ENCODE data around the gene GTF3C2.
A peak's percentile ranks its signal among the peaks of the same experiment; 100 is the strongest.
"Not testable (repeated sequence)": the region's sequence is repeated elsewhere in the genome, so short reads cannot be mapped to it uniquely, and the experiment has no call there.

GTF3C2 gene

DNA sequence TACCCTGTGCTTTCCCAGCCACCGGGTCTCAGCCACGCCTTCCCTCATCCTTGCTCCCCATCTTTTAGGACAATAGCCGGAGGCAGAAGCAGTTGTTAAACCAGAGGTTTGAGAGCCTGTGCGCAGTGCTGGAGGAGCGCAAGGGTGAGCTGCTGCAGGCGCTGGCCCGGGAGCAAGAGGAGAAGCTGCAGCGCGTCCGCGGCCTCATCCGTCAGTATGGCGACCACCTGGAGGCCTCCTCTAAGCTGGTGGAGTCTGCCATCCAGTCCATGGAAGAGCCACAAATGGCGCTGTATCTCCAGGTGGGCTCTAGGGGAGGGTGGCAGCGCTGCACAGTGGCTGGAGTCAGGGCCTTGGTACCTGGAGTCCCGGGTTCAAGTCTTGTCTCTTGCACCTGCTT lies 51.0 kb downstream of the GTF3C2 start:
- no peak overlapping the region for H3K4me3 Mint-ChIP-seq
- no peaks in the 10 kb centered on the region for H3K9me3 Mint-ChIP-seq
- peaks cover 49% of the 10 kb centered on the region for H3K27me3 Mint-ChIP-seq
- no peak for DNase-seq
- CTCF ChIA-PET, result interaction anchor here (0.6 to 1.3 kb wide), 2 partner anchors 26 to 62 kb away, joined by 3 to 4 read pairs; no protein-coding TSS in a partner anchor
- peak overlapping the region; percentile 1 for H3K27ac Mint-ChIP-seq
- peaks cover 8% of the 10 kb centered on the region for H3K36me3 Mint-ChIP-seq
- peaks cover 9% of the 10 kb centered on the region for H3K4me1 Mint-ChIP-seq

DNA sequence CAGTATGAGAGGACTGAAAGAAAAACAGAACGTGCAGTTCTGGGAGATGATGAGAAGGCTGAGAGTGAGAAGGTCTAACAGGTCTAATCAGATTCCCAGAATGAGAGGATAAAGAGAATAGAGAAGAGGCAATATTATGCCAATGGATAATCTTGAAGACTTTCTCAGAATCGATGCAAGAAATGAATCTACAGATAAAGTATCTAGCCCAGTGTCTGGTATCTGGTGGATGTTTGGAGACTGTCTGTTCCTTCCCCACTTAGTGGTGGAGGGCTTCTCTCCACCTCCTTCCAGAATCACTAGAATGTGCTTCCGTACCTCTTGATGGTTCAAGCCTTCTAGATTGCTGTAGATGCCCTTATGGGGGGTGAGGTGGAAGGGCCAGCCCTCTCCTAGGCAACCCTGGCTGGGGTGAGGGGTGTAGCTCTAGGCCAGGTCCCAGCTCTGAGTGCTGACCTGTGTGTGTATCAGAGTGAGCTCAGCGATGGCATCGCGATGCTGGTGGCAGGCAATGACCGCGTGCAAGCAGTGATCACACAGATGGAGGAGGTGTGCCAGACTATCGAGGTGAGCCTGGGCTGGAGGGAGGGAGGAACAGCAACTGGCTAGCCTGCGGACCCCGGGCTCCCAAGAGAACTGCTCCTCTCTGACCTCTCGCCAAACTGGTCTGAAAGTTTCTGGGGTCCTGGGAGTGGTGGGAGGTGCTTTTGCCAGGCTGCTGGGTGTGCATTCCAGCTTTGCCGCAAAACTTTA lies 51.9 kb downstream of the GTF3C2 start:
- DNase-seq, result no peak
- Mint-ChIP-seq H3K36me3 (peaks cover 6% of the 10 kb centered on the region), H3K4me1 (peaks cover 9% of the 10 kb centered on the region), H3K27me3 (peaks cover 49% of the 10 kb centered on the region), H3K4me3 (no peak overlapping the region), H3K27ac (no peak overlapping the region), H3K9me3 (no peaks in the 10 kb centered on the region)
- CTCF ChIA-PET, result interaction anchor here (0.6 to 2.0 kb wide), 3 partner anchors 25 to 204 kb away, joined by 3 to 14 read pairs (median 4); no protein-coding TSS in a partner anchor

DNA sequence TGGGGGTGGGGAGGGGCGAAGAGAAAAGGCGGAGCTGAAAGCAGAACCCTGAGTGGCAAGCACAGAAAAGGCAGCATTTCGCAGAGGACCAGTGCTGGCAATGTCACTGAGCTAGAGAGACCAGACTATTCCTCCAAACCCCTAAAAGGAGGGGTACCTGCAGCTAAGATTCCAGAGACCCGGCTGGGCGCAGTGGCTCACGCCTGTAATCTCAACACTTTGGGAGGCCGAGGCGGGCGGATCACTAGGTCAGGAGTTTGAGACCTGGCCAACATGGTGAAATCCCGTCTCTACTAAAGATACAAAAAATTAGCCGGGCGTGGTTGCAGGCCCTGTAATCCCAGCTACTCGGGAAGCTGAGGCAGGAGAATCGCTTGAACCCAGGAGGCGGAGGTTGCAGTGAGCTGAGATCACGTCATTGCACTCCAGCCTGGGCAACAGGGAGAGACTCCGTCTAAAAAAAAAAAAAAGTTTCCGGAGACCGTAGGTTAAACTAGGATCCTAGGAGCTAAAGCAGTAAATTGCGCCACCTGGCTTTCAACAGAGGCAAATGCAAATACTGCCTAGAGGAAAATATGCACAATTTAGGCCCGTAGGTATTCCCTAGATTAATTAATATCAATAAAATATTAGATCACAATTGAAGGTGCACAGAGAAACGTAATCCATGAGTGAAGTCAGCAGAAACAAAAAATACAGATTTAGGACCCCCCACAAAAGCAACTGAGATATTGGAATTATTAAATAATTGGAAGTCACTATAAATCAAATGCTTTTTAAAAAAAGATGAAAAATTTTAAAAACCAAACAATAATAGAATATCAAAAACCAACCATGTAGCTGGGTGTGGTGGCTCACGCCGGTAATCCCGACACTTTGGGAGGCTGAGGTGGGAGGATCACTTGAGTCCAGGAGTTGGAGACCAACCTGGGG lies 53.2 kb downstream of the GTF3C2 start:
- H3K36me3 Mint-ChIP-seq, result no peaks in the 10 kb centered on the region
- H3K27ac Mint-ChIP-seq, result no peak overlapping the region
- H3K4me1 Mint-ChIP-seq, result peaks cover 9% of the 10 kb centered on the region
- peak; percentile 60 for DNase-seq
- no peaks in the 10 kb centered on the region for H3K9me3 Mint-ChIP-seq
- peak overlapping the region; percentile 62 for H3K4me3 Mint-ChIP-seq
- H3K27me3 Mint-ChIP-seq, result peaks cover 55% of the 10 kb centered on the region
- CTCF ChIA-PET, result interaction anchor here (0.6 to 2.8 kb wide), 35 partner anchors 9 to 471 kb away, joined by 3 to 21 read pairs (median 5); partner anchors contain the start of genes ABHD1, MPV17 and TRIM54

DNA sequence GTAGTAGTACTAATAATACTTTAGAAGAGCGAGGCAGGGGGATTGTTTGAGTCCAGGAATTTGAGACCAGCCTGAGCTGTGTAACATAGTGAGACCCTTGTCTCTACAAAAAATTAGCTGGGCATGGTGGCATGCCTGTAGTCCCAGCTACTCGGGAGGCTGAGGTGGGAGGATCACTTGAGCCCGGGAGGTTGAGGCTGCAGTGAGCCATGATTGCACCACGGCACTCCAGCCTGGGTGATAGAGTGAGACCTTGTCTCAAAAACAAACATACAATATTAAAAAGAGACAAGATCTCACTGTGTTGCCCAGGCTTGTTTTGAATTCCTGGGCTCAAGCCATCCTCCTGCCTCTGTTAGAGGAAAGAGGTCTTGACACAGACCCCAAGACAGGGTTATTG lies 56.0 kb downstream of the GTF3C2 start:
- DNase-seq, H3K4me3 Mint-ChIP-seq, H3K36me3 Mint-ChIP-seq, H3K9me3 Mint-ChIP-seq, H3K4me1 Mint-ChIP-seq, H3K27ac Mint-ChIP-seq: not testable (repeated sequence)
- H3K27me3 Mint-ChIP-seq, result peaks cover 43% of the 10 kb centered on the region
- CTCF ChIA-PET, result interaction anchor here (1.2 to 1.7 kb wide), 3 partner anchors 11 to 49 kb away, joined by 3 to 5 read pairs (median 3); no protein-coding TSS in a partner anchor

DNA sequence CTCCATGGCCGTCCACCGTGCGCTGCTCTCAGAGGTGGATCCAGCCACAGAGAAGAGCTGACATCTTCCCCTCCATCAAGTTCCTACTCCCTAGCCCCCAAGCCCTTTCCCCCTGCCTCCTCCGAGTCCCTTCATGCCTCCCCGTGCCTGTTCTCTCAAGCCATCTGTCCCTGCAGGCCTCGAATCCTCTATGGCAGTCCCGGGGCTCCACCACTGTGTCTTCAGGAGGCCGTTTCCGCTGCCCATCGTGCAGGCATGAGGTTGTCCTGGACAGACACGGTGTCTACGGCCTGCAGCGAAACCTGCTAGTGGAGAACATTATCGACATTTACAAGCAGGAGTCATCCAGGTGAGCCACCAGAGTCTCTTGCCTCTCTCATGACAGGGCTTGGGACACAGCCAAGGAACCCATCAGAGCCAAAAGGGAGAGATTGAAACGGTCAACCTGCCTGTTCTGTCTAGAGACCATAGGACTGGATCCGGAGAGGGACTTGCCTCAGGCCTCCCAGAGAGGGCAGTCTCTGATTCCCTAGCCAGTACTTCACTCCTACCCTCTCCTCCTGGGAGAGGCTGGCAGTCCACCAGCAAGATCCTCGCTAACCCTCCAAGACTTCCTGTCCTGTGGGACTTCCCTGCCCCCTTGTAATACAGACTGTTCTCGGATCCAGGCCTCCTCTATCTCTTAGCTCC lies 58.0 kb downstream of the GTF3C2 start:
- H3K27me3 Mint-ChIP-seq, result peaks cover 33% of the 10 kb centered on the region
- no peak for DNase-seq
- H3K4me3 Mint-ChIP-seq, result no peak overlapping the region
- H3K36me3 Mint-ChIP-seq, result no peaks in the 10 kb centered on the region
- H3K27ac Mint-ChIP-seq, result no peak overlapping the region
- H3K4me1 Mint-ChIP-seq, result peaks cover 4% of the 10 kb centered on the region
- no peaks in the 10 kb centered on the region for H3K9me3 Mint-ChIP-seq
- CTCF ChIA-PET, result interaction anchor here (0.6 to 0.8 kb wide), 2 partner anchors 14 to 199 kb away, joined by 3 read pairs; no protein-coding TSS in a partner anchor

DNA sequence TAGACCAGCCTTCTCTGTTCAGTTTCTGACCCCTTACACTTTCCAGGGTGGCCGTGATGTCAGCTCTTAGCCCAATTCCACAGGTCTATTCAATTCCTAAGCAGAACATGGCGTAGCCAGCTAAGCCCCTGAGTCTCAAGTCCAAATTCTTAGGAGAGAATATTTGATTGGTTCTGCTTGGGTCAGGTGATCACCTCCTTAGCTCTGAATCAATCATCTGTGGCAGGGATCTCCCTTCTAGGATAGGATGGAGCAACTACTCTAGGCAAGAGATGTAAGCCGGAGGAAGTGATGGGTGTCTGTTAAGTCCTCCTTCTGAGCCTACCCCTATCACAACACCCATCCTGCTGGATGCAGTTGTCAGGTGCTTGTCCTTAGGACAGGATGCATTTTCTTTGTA lies 59.4 kb downstream of the GTF3C2 start:
- Mint-ChIP-seq H3K4me1 (no peaks in the 10 kb centered on the region), H3K36me3 (no peaks in the 10 kb centered on the region), H3K4me3 (no peak overlapping the region), H3K27ac (no peak overlapping the region), H3K9me3 (no peaks in the 10 kb centered on the region), H3K27me3 (peaks cover 39% of the 10 kb centered on the region)
- DNase-seq, result no peak
- CTCF ChIA-PET, result interaction anchor here (0.9 kb wide), 1 partner anchor 386 kb away, joined by 3 read pairs; no protein-coding TSS in a partner anchor

DNA sequence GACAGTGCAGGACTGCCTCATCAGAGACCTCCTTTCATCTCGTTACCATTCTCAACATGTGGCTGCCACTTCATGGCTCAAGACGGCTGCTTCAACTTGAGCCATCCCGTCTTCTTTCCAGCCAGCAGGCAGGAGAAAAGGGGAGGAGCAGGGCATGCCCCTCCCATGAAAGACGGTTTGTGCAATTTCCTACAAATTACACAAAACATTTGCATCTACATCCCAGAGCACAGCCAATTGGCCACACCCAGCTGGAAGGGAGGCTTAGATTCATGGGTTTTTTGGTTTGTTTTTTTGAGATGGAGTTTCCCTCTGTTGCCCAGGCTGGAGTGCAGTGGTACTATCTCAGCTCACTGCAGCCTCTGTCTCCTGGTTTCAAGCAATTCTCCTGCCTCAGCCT lies 60.1 kb downstream of the GTF3C2 start:
- H3K4me1 Mint-ChIP-seq, result no peaks in the 10 kb centered on the region
- DNase-seq, result no peak
- peaks cover 43% of the 10 kb centered on the region for H3K27me3 Mint-ChIP-seq
- H3K27ac Mint-ChIP-seq, result no peak overlapping the region
- CTCF ChIA-PET, result interaction anchor here (0.9 kb wide), 1 partner anchor 387 kb away, joined by 3 read pairs; no protein-coding TSS in a partner anchor
- H3K9me3 Mint-ChIP-seq, result no peaks in the 10 kb centered on the region
- H3K4me3 Mint-ChIP-seq, result no peak overlapping the region
- no peaks in the 10 kb centered on the region for H3K36me3 Mint-ChIP-seq

DNA sequence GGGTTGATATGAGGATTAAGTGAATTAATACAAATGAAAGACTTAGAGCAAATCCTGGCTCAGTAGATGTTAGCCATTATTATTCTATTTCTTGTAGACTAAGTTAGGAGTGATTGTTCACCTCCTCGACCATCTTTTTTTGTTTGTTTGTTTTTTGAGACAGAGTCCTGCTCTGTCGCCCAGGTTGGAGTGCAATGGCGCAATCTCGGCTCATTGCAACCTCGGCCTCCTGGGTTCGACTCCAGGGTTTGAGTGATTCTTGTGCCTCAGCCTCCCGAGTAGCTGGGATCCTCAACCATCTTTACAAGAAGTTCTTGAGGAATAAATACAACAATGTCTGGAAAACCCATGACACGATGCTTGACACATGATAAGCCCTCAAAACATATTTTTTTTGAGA lies 61.6 kb downstream of the GTF3C2 start:
- DNase-seq, result no peak
- CTCF ChIA-PET, result interaction anchor here (1.6 kb wide), 1 partner anchor 8 kb away, joined by 6 read pairs; no protein-coding TSS in a partner anchor
- Mint-ChIP-seq H3K4me3 (no peak overlapping the region), H3K27ac (no peak overlapping the region), H3K27me3 (peaks cover 44% of the 10 kb centered on the region), H3K36me3 (no peaks in the 10 kb centered on the region), H3K4me1 (no peaks in the 10 kb centered on the region), H3K9me3 (no peaks in the 10 kb centered on the region)

DNA sequence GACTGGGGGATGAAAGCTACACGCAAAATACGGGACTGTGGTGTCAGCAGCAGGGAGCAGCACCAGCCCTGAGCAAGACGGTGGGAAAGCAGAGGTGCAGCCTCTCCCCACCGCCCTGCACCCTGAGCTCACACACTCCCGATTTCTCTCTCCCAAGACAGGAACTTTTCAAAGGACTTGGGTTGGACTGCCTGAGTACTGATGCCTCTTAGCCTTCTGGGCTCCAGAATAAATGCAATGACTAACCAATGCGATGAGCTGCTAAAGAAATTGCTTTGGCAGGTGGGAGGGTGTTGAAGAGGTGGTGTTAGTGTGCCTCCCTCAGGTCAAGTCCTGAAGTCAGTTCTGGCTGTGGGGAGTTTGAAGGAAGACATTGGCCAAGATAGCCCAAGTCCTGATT lies 64.7 kb downstream of the GTF3C2 start:
- no peak for DNase-seq

DNA sequence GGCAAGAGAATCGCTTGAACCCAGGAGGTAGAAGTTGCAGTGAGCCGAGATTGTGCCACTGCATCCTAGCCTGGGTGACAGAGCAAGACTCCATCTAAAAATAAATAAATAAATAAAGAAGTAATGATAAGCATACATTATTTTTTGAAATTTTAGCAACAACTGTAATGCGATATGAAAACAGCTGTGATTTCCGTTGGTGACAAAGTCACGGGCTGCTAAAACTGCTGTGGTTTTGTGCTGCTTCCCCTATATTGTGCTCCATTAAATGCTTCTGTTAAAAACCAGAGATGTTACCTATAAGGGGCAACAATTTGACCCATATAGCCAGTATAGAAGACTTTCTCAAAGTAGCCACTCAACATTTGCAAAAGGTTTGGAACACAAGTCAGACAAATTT lies 66.0 kb downstream of the GTF3C2 start:
- Mint-ChIP-seq H3K4me3 (no peak overlapping the region), H3K4me1 (no peaks in the 10 kb centered on the region), H3K27ac (no peak overlapping the region), H3K27me3 (peaks cover 42% of the 10 kb centered on the region), H3K9me3 (no peaks in the 10 kb centered on the region), H3K36me3 (no peaks in the 10 kb centered on the region)
- CTCF ChIA-PET, result interaction anchor here (1.0 kb wide), 2 partner anchors 11 to 336 kb away, joined by 3 read pairs; no protein-coding TSS in a partner anchor
- no peak for DNase-seq

More for the DNA sequence above, 64.7 kb downstream of the GTF3C2 start:
- peaks cover 39% of the 10 kb centered on the region for H3K27me3 Mint-ChIP-seq
- H3K4me1 Mint-ChIP-seq, result no peaks in the 10 kb centered on the region
- H3K36me3 Mint-ChIP-seq, result no peaks in the 10 kb centered on the region
- no peak overlapping the region for H3K27ac Mint-ChIP-seq
- no peaks in the 10 kb centered on the region for H3K9me3 Mint-ChIP-seq
- H3K4me3 Mint-ChIP-seq, result no peak overlapping the region
- CTCF ChIA-PET, result interaction anchor here (1.5 to 2.9 kb wide), 2 partner anchors 11 kb away, joined by 11 read pairs; no protein-coding TSS in a partner anchor

DNA sequence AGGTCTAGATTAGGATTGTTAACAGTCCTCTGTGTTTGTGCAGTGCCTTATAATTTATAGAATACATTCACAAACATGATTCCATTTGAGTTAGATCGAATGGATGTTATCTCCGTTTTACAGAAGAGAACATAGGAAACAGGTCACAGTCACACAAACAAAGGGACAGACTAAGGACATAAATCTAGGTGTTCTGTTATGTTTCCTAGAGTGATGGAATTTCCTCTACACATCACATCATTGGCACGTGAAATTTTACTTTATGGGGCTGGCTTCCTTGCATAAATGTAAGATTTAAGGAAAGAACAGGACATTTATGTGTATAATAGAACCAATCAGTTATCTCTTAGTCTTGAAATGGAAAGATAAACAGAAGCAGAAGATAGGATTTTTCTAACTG lies 68.0 kb downstream of the GTF3C2 start:
- H3K27ac Mint-ChIP-seq, result no peak overlapping the region
- H3K4me1 Mint-ChIP-seq, result no peaks in the 10 kb centered on the region
- H3K4me3 Mint-ChIP-seq, result no peak overlapping the region
- no peaks in the 10 kb centered on the region for H3K9me3 Mint-ChIP-seq
- H3K36me3 Mint-ChIP-seq, result no peaks in the 10 kb centered on the region
- H3K27me3 Mint-ChIP-seq, result peaks cover 47% of the 10 kb centered on the region
- CTCF ChIA-PET, result interaction anchor here (1.1 kb wide), 2 partner anchors 14 to 18 kb away, joined by 3 to 10 read pairs; no protein-coding TSS in a partner anchor
- no peak for DNase-seq

DNA sequence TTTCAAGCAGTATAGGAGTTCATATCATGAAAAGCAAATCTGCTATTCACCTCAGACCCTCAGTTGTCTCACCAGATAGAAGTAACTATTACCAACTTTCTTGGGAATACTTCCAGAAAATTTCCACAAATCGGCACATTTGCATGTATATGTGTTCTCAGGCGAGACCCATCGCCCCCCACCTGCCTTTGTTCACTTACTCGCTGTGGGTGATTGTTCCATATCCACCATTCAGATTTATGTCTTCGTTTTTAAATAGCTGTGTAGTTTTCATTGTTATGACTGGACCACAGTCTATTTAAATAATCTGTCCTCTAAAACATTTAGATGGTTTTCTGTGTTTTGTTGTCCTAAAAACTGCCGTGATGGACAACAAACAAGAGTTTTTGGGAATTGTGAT lies 71.1 kb downstream of the GTF3C2 start:
- H3K9me3 Mint-ChIP-seq, result no peaks in the 10 kb centered on the region
- CTCF ChIA-PET, result no interaction called here
- H3K27me3 Mint-ChIP-seq, result peaks cover 55% of the 10 kb centered on the region

DNA sequence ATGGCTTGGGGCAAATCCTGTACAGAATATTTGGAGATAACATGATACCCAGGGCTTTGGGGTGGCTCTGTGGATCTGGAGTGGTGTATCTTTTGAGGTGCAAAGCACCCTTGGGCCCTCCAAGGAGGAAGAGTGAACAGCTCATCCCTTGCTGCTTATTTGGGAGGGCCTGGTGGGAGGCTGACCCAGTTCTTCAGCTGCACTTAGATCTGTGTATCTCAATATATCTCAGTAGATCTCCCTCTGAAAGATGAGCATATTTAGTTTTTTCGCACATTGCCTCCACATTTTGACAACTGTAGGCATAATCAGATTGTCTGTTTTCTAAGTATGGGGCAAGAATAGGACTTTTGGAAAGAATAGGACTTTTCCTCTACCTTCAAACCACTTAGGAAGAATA lies 71.6 kb downstream of the GTF3C2 start:
- no peak for DNase-seq
- CTCF ChIA-PET, result interaction anchor here (0.7 kb wide), 1 partner anchor 13 kb away, joined by 3 read pairs; no protein-coding TSS in a partner anchor
- H3K9me3 Mint-ChIP-seq, result no peaks in the 10 kb centered on the region
- peaks cover 55% of the 10 kb centered on the region for H3K27me3 Mint-ChIP-seq
- no peaks in the 10 kb centered on the region for H3K36me3 Mint-ChIP-seq
- no peak overlapping the region for H3K27ac Mint-ChIP-seq
- H3K4me1 Mint-ChIP-seq, result peaks cover 1% of the 10 kb centered on the region
- no peak overlapping the region for H3K4me3 Mint-ChIP-seq

More for the DNA sequence above, 71.1 kb downstream of the GTF3C2 start:
- H3K36me3 Mint-ChIP-seq, result no peaks in the 10 kb centered on the region
- H3K27ac Mint-ChIP-seq, result no peak overlapping the region
- DNase-seq, result no peak
- H3K4me1 Mint-ChIP-seq, result no peaks in the 10 kb centered on the region
- H3K4me3 Mint-ChIP-seq, result no peak overlapping the region
